Endothelial cell of umbilical vein (primary cell): ENCODE results near the gene ANKK1. TPM values are rescaled to one million over a fixed set of nuclear protein-coding genes. Genes with fewer than 3 reads are reported as not detected.

ENCODE experiments used
- BruUV-seq: library from RNA; stranded (reverse); fragments of 400-500 nt; replicated peaks from 2 replicates; lab custom pipeline; 2021; lab: Mats Ljungman, UMichigan
- CTCF ChIA-PET: fragments of 300-600, 350-600 bp; sonication (Branson Sonifier 250); formaldehyde crosslinking; loops from one replicate; lab custom pipeline; 2021; ENCODE audit warnings: antibody characterized with exemption, inconsistent platforms; lab: Charles Lee
- POLR2A ChIA-PET: fragments of 300-600, 350-600 bp; sonication (Branson Sonifier 250); formaldehyde crosslinking; loops from one replicate; lab custom pipeline; 2021; ENCODE audit warnings: antibody characterized with exemption, inconsistent platforms; lab: Charles Lee
- DNase-seq: peaks from one replicate; pipeline ENCODE4 v3.0.0-alpha.2; 2011; ENCODE audit warnings: low read depth, low spot score
- FAIRE-seq: peaks from 2 replicates; lab custom pipeline; 2011; peaks lifted over from hg19 to GRCh38; lab: Jason Lieb, UNC
- H2AFZ ChIP-seq: 2 replicates; pipeline ENCODE4 v1.6.0; 2012; ENCODE audit warnings: low read depth, low read length, control low read depth, inconsistent platforms
- H3K27ac ChIP-seq: 2 replicates; pipeline ENCODE4 v1.5.1; 2011; ENCODE audit warnings: low read depth, mild to moderate bottlenecking, control low read depth, low read length, moderate library complexity; ENCODE audit not compliant: insufficient read depth
- H3K27me3 ChIP-seq, 2 experiments: 2 replicates each; pipeline versions ENCODE4 v1.6.0 to v1.6.1; 2011; ENCODE audit warnings: low read length in 2 of 2, mixed read lengths in 1 of 2; ENCODE audit not compliant: control insufficient read depth in 2 of 2, insufficient read depth in 2 of 2
- H3K36me3 ChIP-seq, 2 experiments: 2 replicates in 1 of 2; 3 replicates in 1 of 2; pipeline ENCODE4 v1.5.1; 2011; ENCODE audit warnings: low read length in 2 of 2, mild to moderate bottlenecking in 1 of 2, moderate library complexity in 1 of 2; ENCODE audit not compliant: control insufficient read depth in 2 of 2, insufficient read depth in 2 of 2; ENCODE audit errors: extremely low read depth in 1 of 2
- H3K4me1 ChIP-seq: 3 replicates; pipeline ENCODE4 v1.5.1; 2011; ENCODE audit warnings: mild to moderate bottlenecking, low read length; ENCODE audit not compliant: control insufficient read depth, insufficient read depth; ENCODE audit errors: extremely low read depth
- H3K4me2 ChIP-seq: 2 replicates; pipeline ENCODE4 v1.6.1; 2011; ENCODE audit warnings: low read length, control low read depth, mixed read lengths; ENCODE audit not compliant: insufficient read depth
- H3K4me3 ChIP-seq, 3 experiments: fragments of 200-600 bp in 1 of 3; sonication (generic), shearing (Covaris generic) in 1 of 3; replicated peaks in 1 of 3; 2 replicates each; pipeline ENCODE4 v1.5.1; 2011 to 2016; ENCODE audit warnings: control low read depth in 3 of 3, low read length in 3 of 3, mild to moderate bottlenecking in 2 of 3, inconsistent platforms in 1 of 3, low read depth in 1 of 3, moderate library complexity in 1 of 3; ENCODE audit not compliant: insufficient read depth in 1 of 3
- H3K79me2 ChIP-seq: 2 replicates; pipeline ENCODE4 v1.6.0; 2012; ENCODE audit warnings: low read length, inconsistent platforms; ENCODE audit not compliant: control insufficient read depth, insufficient read depth
- H3K9ac ChIP-seq: replicated peaks from 2 replicates; pipeline ENCODE3; 2011; ENCODE audit warnings: low read length, control low read depth; ENCODE audit not compliant: insufficient read depth; ENCODE audit errors: extremely low read depth
- H3K9me1 ChIP-seq: replicated peaks from 3 replicates; pipeline ENCODE4 v1.6.0; 2011; ENCODE audit warnings: mild to moderate bottlenecking, low read length; ENCODE audit not compliant: control insufficient read depth, insufficient read depth; ENCODE audit errors: extremely low read depth
- H3K9me3 ChIP-seq: replicated peaks from 2 replicates; pipeline ENCODE4 v1.5.1; 2012; ENCODE audit warnings: low read length, inconsistent platforms; ENCODE audit not compliant: control insufficient read depth, insufficient read depth
- H4K20me1 ChIP-seq: replicated peaks from 2 replicates; pipeline ENCODE3; 2011; ENCODE audit warnings: mild to moderate bottlenecking, low read length; ENCODE audit not compliant: control insufficient read depth, insufficient read depth; ENCODE audit errors: extremely low read depth
- EZH2 ChIP-seq: IDR thresholded peaks from 2 replicates; pipeline ENCODE4 v1.6.1; 2012; ENCODE audit warnings: borderline replicate concordance, low read depth, mild to moderate bottlenecking, moderate library complexity, low read length, inconsistent platforms; ENCODE audit not compliant: severe bottlenecking
- FOS ChIP-seq: IDR thresholded peaks from 2 replicates; pipeline ENCODE4 v1.6.1; 2011; ENCODE audit warnings: mild to moderate bottlenecking, low read length, moderate library complexity, borderline replicate concordance; ENCODE audit not compliant: insufficient read depth
- GATA2 ChIP-seq: IDR thresholded peaks from 2 replicates; pipeline ENCODE4 v1.7.0; 2011; ENCODE audit warnings: low read depth, mild to moderate bottlenecking, moderate library complexity, mixed read lengths, low read length; ENCODE audit not compliant: insufficient read length, insufficient read depth
- JUN ChIP-seq: IDR thresholded peaks from 2 replicates; pipeline ENCODE4 v1.6.1; 2011; ENCODE audit warnings: borderline replicate concordance, low read depth; ENCODE audit not compliant: insufficient read length, insufficient read depth
- MYC ChIP-seq: IDR thresholded peaks from one replicate; pipeline ENCODE4 v1.6.1; 2011; ENCODE audit warnings: mild to moderate bottlenecking, low read depth, low read length
- POLR2A ChIP-seq: IDR thresholded peaks from 2 replicates; pipeline ENCODE4 v1.6.1; 2012; ENCODE audit warnings: low read depth, mild to moderate bottlenecking, control low read depth, low read length
- POLR2AphosphoS5 ChIP-seq: IDR thresholded peaks from 2 replicates; pipeline ENCODE4 v1.6.1; 2012; ENCODE audit warnings: low read depth, mild to moderate bottlenecking, control low read depth, low read length, moderate library complexity; ENCODE audit not compliant: insufficient read depth
- dilution Hi-C: fragments of 300-500 bp; cut with MboI; formaldehyde crosslinking; loops from one replicate; pipeline ENCODE4 v1.15.0; 2019; ENCODE audit warnings: low sequenced_read_pairs; ENCODE audit not compliant: extremely low pct_ligation_motif_present
- intact Hi-C: fragments of 100-400 bp; cut with micrococcal nuclease; formaldehyde crosslinking; loops from one replicate; pipeline ENCODE4 v1.10.0; 2022
- polyA plus RNA-seq, 4 experiments: library from polyadenylated mRNA; depleted of rRNA in 3 of 4; stranded (reverse) in 3 of 4; unstranded in 1 of 4; fragments of >200 nt; gene quantifications; 2 replicates each; pipeline versions ENCODE4 v1.2.1 to v1.2.3, GENCODE V29; 2011 to 2012; ENCODE audit warnings: missing spikeins in 1 of 4
- total RNA-seq: library from RNA; stranded (reverse); gene quantifications from 2 replicates; pipeline ENCODE4 v1.2.3, GENCODE V29; 2021
- TF ChIP-seq, protein P1 (sequence below): IDR thresholded peaks from 2 replicates; pipeline ENCODE4 v1.6.1; 2011; ENCODE audit not compliant: insufficient read depth, insufficient read length
- TF ChIP-seq, protein P2 (sequence below), 2 donors: IDR thresholded peaks; 1 replicate in 1 of 2; 2 replicates in 1 of 2; pipeline ENCODE4 v1.5.1; 2011; ENCODE audit warnings: low read length in 2 of 2, mild to moderate bottlenecking in 2 of 2, moderate library complexity in 2 of 2, control low read depth in 1 of 2, inconsistent platforms in 1 of 2, low read depth in 1 of 2; ENCODE audit not compliant: insufficient read depth in 1 of 2; ENCODE audit errors: extremely low read depth in 1 of 2

The ANKK1 gene
- total and polyA plus RNA-seq, 2 donors (not counting 3 experiments of a cell fraction or from before 2014, with no cell fraction given): not detected

DNA sequence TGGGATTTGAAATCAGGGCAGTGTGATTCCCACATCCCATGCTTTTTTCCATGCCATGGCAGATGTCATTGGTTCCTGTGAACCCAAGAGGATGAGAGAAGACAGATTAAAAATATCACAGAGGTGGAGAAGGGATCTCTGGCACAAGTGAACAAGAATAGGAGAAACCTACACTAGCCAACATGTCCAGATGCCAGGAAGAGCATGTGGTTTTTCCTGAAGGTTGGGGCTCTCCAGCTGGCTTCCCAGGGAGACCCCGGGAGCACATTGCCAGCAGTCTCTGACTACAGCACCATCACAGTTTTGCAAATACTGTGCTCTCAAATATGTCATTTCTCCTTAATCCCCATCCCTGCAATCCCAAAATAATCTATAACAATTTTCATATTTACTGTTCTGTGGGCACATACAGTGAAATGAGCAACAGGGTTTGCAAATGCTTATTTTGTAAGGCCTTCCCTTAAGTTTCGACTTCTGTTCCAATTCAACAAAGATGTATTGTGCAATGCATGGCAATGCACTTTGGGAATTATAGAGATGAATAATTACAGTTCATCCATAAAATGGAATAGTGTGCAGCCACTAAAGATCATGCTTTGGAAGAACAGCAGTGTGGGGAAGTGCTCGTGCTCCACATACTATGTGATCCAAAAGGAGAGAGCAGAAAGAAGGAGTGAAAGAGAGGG lies 4.8 kb downstream of the ANKK1 start:
- CTCF ChIA-PET: no interaction called here
- BruUV-seq: no TSS peak
- POLR2A ChIA-PET: no interaction called here
- TF ChIP-seq POLR2A (no peak), JUN (no peak), FOS (no peak), MYC (no peak), GATA2 (no peak), EZH2 (no peak), POLR2AphosphoS5 (no peak)
- TF ChIP-seq, protein P1, sequence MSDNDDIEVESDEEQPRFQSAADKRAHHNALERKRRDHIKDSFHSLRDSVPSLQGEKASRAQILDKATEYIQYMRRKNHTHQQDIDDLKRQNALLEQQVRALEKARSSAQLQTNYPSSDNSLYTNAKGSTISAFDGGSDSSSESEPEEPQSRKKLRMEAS: no peak
- TF ChIP-seq, protein P2, sequence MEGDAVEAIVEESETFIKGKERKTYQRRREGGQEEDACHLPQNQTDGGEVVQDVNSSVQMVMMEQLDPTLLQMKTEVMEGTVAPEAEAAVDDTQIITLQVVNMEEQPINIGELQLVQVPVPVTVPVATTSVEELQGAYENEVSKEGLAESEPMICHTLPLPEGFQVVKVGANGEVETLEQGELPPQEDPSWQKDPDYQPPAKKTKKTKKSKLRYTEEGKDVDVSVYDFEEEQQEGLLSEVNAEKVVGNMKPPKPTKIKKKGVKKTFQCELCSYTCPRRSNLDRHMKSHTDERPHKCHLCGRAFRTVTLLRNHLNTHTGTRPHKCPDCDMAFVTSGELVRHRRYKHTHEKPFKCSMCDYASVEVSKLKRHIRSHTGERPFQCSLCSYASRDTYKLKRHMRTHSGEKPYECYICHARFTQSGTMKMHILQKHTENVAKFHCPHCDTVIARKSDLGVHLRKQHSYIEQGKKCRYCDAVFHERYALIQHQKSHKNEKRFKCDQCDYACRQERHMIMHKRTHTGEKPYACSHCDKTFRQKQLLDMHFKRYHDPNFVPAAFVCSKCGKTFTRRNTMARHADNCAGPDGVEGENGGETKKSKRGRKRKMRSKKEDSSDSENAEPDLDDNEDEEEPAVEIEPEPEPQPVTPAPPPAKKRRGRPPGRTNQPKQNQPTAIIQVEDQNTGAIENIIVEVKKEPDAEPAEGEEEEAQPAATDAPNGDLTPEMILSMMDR (IDR thresholded peaks at IDR 0.05; ENCODE audit: extremely low read depth in 1 of 2, insufficient read depth in 1 of 2, low read depth in 1 of 2, low read length in 2 of 2): no peak
- H3K27me3 ChIP-seq: peaks cover 4 to 5% of the 10 kb centered on the region in 2 experiments
- no peak overlapping the region for H2AFZ ChIP-seq
- no peaks in the 10 kb centered on the region for H3K36me3 ChIP-seq
- H3K4me2 ChIP-seq: no peak overlapping the region
- DNase-seq (no peak), FAIRE-seq (no peak)
- no peaks in the 10 kb centered on the region for H3K9me3 ChIP-seq
- no peaks in the 10 kb centered on the region for H3K4me1 ChIP-seq
- no peaks in the 10 kb centered on the region for H4K20me1 ChIP-seq
- intact Hi-C loops (no loop called here), dilution Hi-C loops (no loop called here)
- no peak overlapping the region for H3K4me3 ChIP-seq
- no peak overlapping the region for H3K27ac ChIP-seq
- no peaks in the 10 kb centered on the region for H3K79me2 ChIP-seq
- no peaks in the 10 kb centered on the region for H3K9me1 ChIP-seq
- H3K9ac ChIP-seq: no peak overlapping the region
